HepG2 (cell line): ENCODE measurements around the gene KANK4. TPM values are rescaled to one million over a fixed set of nuclear protein-coding genes. Genes with fewer than 3 reads are reported as not detected.

Source experiments
- ATAC-seq: fragments of 200-7000 bp; cut with Tn5 transposase; 3 replicates; pipeline ENCODE4 v1.9.1; 2020; ENCODE audit warnings: mild to moderate bottlenecking, moderate library complexity
- BruUV-seq: library from RNA; stranded (reverse); fragments of 400-500 nt; replicated peaks from 2 replicates; lab custom pipeline; 2021; lab: Mats Ljungman, UMichigan
- CTCF ChIA-PET: fragments of 300-600 bp; formaldehyde crosslinking; extraction: SDS; loops from one replicate; lab custom pipeline; 2021; ENCODE audit warnings: low total read pairs, inconsistent platforms, low intra/inter-chr PET ratio; lab: Yijun Ruan, JAX
- POLR2A ChIA-PET: fragments of 350-600 bp; sonication (Branson Sonifier 250); formaldehyde crosslinking; loops from one replicate; lab custom pipeline; 2020; ENCODE audit warnings: antibody characterized with exemption, inconsistent platforms; lab: Yijun Ruan, JAX
- DNase-seq: peaks from one replicate; pipeline ENCODE4 v3.0.0-alpha.2; 2015; ENCODE audit warnings: low spot score
- FAIRE-seq: peaks from 3 replicates; lab custom pipeline; 2011; peaks lifted over from hg19 to GRCh38; lab: Jason Lieb, UNC
- H2AFZ ChIP-seq: one replicate; pipeline ENCODE4 v1.6.1; 2011; ENCODE audit warnings: low read length, inconsistent platforms
- H3K27ac ChIP-seq: fragments of 300-600 bp; 3 replicates; pipeline ENCODE4 v1.8.0; 2011; ENCODE audit warnings: mixed run types, mild to moderate bottlenecking, mixed read lengths, low read length, inconsistent platforms; ENCODE audit not compliant: insufficient read depth; ENCODE audit errors: extremely low read length
- H3K27me3 ChIP-seq, 2 experiments: fragments of 200-600 bp in 1 of 2; 2 replicates in 1 of 2; 3 replicates in 1 of 2; pipeline versions ENCODE4 v1.6.0 to v1.8.0; 2011; ENCODE audit warnings: low read length in 2 of 2, mild to moderate bottlenecking in 2 of 2, moderate library complexity in 2 of 2, inconsistent platforms in 1 of 2; ENCODE audit not compliant: insufficient read depth in 2 of 2, control insufficient read depth in 1 of 2
- H3K36me3 ChIP-seq, 2 experiments: fragments of 200-600 bp in 1 of 2; replicated peaks in 1 of 2; 2 replicates in 1 of 2; 3 replicates in 1 of 2; pipeline versions ENCODE4 v1.5.1 to v1.8.0; 2011; ENCODE audit warnings: low read length in 2 of 2, inconsistent platforms in 1 of 2; ENCODE audit not compliant: insufficient read depth in 2 of 2, control insufficient read depth in 1 of 2
- H3K4me1 ChIP-seq: 2 replicates; pipeline ENCODE4 v1.5.1; 2012; ENCODE audit warnings: low read length, inconsistent platforms; ENCODE audit not compliant: insufficient read depth
- H3K4me2 ChIP-seq: 2 replicates; pipeline ENCODE4 v1.6.0; 2011; ENCODE audit warnings: low read depth, low read length, inconsistent platforms
- H3K4me3 ChIP-seq, 3 experiments: fragments of 200-600 bp in 1 of 3; sonication (generic), shearing (Covaris generic) in 1 of 3; replicated peaks in 1 of 3; 2 replicates each; pipeline ENCODE4 v1.5.1; 2011 to 2016; ENCODE audit warnings: low read length in 3 of 3, inconsistent platforms in 2 of 3, low read depth in 2 of 3, mild to moderate bottlenecking in 2 of 3, control low read depth in 1 of 3, mixed read lengths in 1 of 3; ENCODE audit not compliant: insufficient read depth in 1 of 3
- H3K79me2 ChIP-seq: one replicate; pipeline ENCODE4 v1.6.1; 2011; ENCODE audit warnings: low read length, inconsistent platforms; ENCODE audit not compliant: insufficient read depth
- H3K9ac ChIP-seq: 2 replicates; pipeline ENCODE4 v1.6.0; 2011; ENCODE audit warnings: mild to moderate bottlenecking, low read depth, low read length, inconsistent platforms; ENCODE audit not compliant: insufficient read depth
- H3K9me3 ChIP-seq: 2 replicates; pipeline ENCODE4 v1.5.1; 2012; ENCODE audit warnings: mild to moderate bottlenecking, low read length
- H4K20me1 ChIP-seq: 2 replicates; pipeline ENCODE4 v1.6.0; 2011; ENCODE audit warnings: inconsistent platforms, mild to moderate bottlenecking, low read length, moderate library complexity; ENCODE audit not compliant: insufficient read depth
- CHCHD3 ChIP-seq: sonication (generic); formaldehyde crosslinking; IDR thresholded peaks from 2 replicates; pipeline ENCODE4 v1.8.0; 2022; ENCODE audit warnings: mild to moderate bottlenecking, missing genetic modification reagents, moderate library complexity
- HNF1B ChIP-seq: sonication (generic); formaldehyde crosslinking; IDR thresholded peaks from 2 replicates; pipeline ENCODE4 v1.5.1; 2020; ENCODE audit warnings: mild to moderate bottlenecking, moderate library complexity, missing genetic modification reagents
- HOXD1 ChIP-seq: sonication (generic); formaldehyde crosslinking; IDR thresholded peaks from 2 replicates; pipeline ENCODE4 v1.5.0; 2020; ENCODE audit warnings: missing genetic modification reagents
- IRF2 ChIP-seq: IDR thresholded peaks from 2 replicates; pipeline ENCODE4 v1.6.1; 2018; ENCODE audit warnings: missing genetic modification reagents, missing compliant biosample characterization
- KAT8 ChIP-seq: IDR thresholded peaks from 2 replicates; pipeline ENCODE4 v1.6.1; 2016; ENCODE audit warnings: missing genetic modification reagents, missing compliant biosample characterization
- PATZ1 ChIP-seq: sonication (generic); formaldehyde crosslinking; IDR thresholded peaks from 2 replicates; pipeline ENCODE4 v1.4.0; 2020; ENCODE audit warnings: missing genetic modification reagents
- POLR2AphosphoS5 ChIP-seq: IDR thresholded peaks from 2 replicates; pipeline ENCODE4 v1.6.1; 2012; ENCODE audit warnings: low read depth, low read length
- ZBTB10 ChIP-seq: sonication (generic); formaldehyde crosslinking; IDR thresholded peaks from 2 replicates; pipeline ENCODE4 v1.4.0; 2020; ENCODE audit warnings: missing genetic modification reagents, borderline replicate concordance
- ZBTB20 ChIP-seq: sonication (generic); formaldehyde crosslinking; IDR thresholded peaks from 2 replicates; pipeline ENCODE4 v1.8.1; 2023; ENCODE audit warnings: missing genetic modification reagents, low read depth, mild to moderate bottlenecking, borderline replicate concordance
- ZBTB8A ChIP-seq: sonication (generic); formaldehyde crosslinking; IDR thresholded peaks from 2 replicates; pipeline ENCODE4 v1.4.0; 2020; ENCODE audit warnings: mild to moderate bottlenecking, low read depth, missing genetic modification reagents, borderline replicate concordance
- ZFP37 ChIP-seq: sonication (generic); formaldehyde crosslinking; IDR thresholded peaks from 2 replicates; pipeline ENCODE4 v1.4.0; 2020; ENCODE audit warnings: missing genetic modification reagents, borderline replicate concordance
- ZNF354B ChIP-seq: sonication (generic); formaldehyde crosslinking; IDR thresholded peaks from 2 replicates; pipeline ENCODE4 v1.8.0; 2022; ENCODE audit warnings: mild to moderate bottlenecking, missing genetic modification reagents
- ZNF547 ChIP-seq: sonication (generic); formaldehyde crosslinking; IDR thresholded peaks from 2 replicates; pipeline ENCODE4 v1.5.1; 2020; ENCODE audit warnings: mild to moderate bottlenecking, missing genetic modification reagents
- ZNF556 ChIP-seq: sonication (generic); formaldehyde crosslinking; IDR thresholded peaks from 2 replicates; pipeline ENCODE4 v1.4.0; 2020; ENCODE audit warnings: mild to moderate bottlenecking, missing genetic modification reagents, borderline replicate concordance
- ZNF564 ChIP-seq: sonication (generic); formaldehyde crosslinking; IDR thresholded peaks from 2 replicates; pipeline ENCODE4 v1.8.1; 2023; ENCODE audit warnings: mild to moderate bottlenecking, missing genetic modification reagents
- ZNF569 ChIP-seq: sonication (generic); formaldehyde crosslinking; IDR thresholded peaks from 2 replicates; pipeline ENCODE4 v1.5.0; 2020; ENCODE audit warnings: mild to moderate bottlenecking, missing genetic modification reagents, moderate library complexity, borderline replicate concordance
- ZNF607 ChIP-seq: sonication (generic); formaldehyde crosslinking; IDR thresholded peaks from 2 replicates; pipeline ENCODE4 v1.5.1; 2020; ENCODE audit warnings: missing genetic modification reagents, mild to moderate bottlenecking, borderline replicate concordance
- WGBS: methylation state at CpG from one replicate; pipeline ENCODE4 v1.1.6; 2017; ENCODE audit warnings: low lambda C conversion rate; 5-methylcytosine and 5-hydroxymethylcytosine counted together
- in situ Hi-C: cut with HindIII; loops from 2 replicates; pipeline ENCODE4 v1.10.0; 2017; ENCODE audit warnings: low pct_unique_long_range_greater_than_20kb; ENCODE audit not compliant: extremely low pct_ligation_motif_present
- intact Hi-C: fragments of 100-400 bp; cut with micrococcal nuclease; formaldehyde crosslinking; loops from one replicate; pipeline ENCODE4 v1.10.0; 2022; ENCODE audit not compliant: unreplicated experiment
- polyA plus RNA-seq, 8 experiments: library from polyadenylated mRNA; depleted of rRNA in 3 of 8; stranded (reverse) in 7 of 8; unstranded in 1 of 8; fragments of >200 nt; fragmentation: Illumina TruSeq in 4 of 8; extraction: Trizol in 4 of 8; gene quantifications; 2 replicates each; pipeline versions ENCODE4 v1.2.1 to v1.2.3, GENCODE V29; 2011 to 2016; ENCODE audit warnings: low read depth in 4 of 8, missing spikeins in 1 of 8, mixed read lengths in 1 of 8; ENCODE audit not compliant: insufficient read depth in 1 of 8
- total RNA-seq, 5 experiments: library from RNA; depleted of rRNA; stranded (reverse); fragments of >200 nt; fragmentation: Illumina TruSeq; extraction: Trizol; gene quantifications; 2 replicates each; pipeline ENCODE4 v1.2.3, GENCODE V29; 2016; ENCODE audit warnings: low read depth in 1 of 5

The KANK4 gene
- total and polyA plus RNA-seq, 2 of the 13 experiments (the other 11 are each of a cell fraction or from before 2014, with no cell fraction given), result 16.1 to 25.7 TPM

GRCh38 chr1:62212411-62212810 lies 106.8 kb downstream of the KANK4 start:
- DNase-seq (no peak), ATAC-seq (no peak), FAIRE-seq (no peak)
- TF ChIP-seq ZNF564 (CRISPR knock-in tag) (no peak), ZFP37 (CRISPR knock-in tag) (no peak), ZBTB8A (CRISPR knock-in tag) (no peak), ZNF607 (CRISPR knock-in tag) (no peak), IRF2 (CRISPR knock-in tag) (no peak), ZBTB10 (no peak), KAT8 (CRISPR knock-in tag) (no peak), ZNF547 (CRISPR knock-in tag) (no peak), PATZ1 (CRISPR knock-in tag) (no peak), ZNF569 (no peak), ZBTB20 (CRISPR knock-in tag) (no peak), ZNF556 (no peak), HNF1B (CRISPR knock-in tag) (no peak), HOXD1 (no peak), POLR2AphosphoS5 (no peak), ZNF354B (CRISPR knock-in tag) (no peak), CHCHD3 (CRISPR knock-in tag) (no peak)
- Histone ChIP-seq H3K4me3 (no peak overlapping the region), H3K27me3 (no peaks in the 10 kb centered on the region), H3K79me2 (no peaks in the 10 kb centered on the region), H3K36me3 (no peaks in the 10 kb centered on the region), H3K9me3 (peaks cover 16% of the 10 kb centered on the region; the same call in 1 of the 2 replicates), H4K20me1 (no peaks in the 10 kb centered on the region), H3K4me2 (no peak overlapping the region), H3K4me1 (no peaks in the 10 kb centered on the region), H2AFZ (no peak overlapping the region), H3K9ac (no peak overlapping the region), H3K27ac (no peak overlapping the region)
- ChIA-PET CTCF (no interaction called here), POLR2A (no interaction called here)
- BruUV-seq, result no TSS peak
- in situ Hi-C loops, result no loop called here
- 40% methylated on average over 6 of the region's 6 CpGs for WGBS
- intact Hi-C loops, result no loop called here
